DOHH2 (cell line): ENCODE results near the gene DMXL2.

Experiments used
- H3F3A ChIP-seq: fragments of 200-600 bp; sonication (generic), shearing (Covaris generic); 2 replicates; pipeline ENCODE4 v1.6.0; 2016; ENCODE audit warnings: antibody characterized with exemption, mild to moderate bottlenecking; ENCODE audit not compliant: control insufficient read depth, insufficient read depth
- H3K27ac ChIP-seq: fragments of 200-600 bp; sonication (generic); 2 replicates; pipeline ENCODE4 v1.5.1; 2014; ENCODE audit warnings: low read depth, mild to moderate bottlenecking, low read length, moderate library complexity
- H3K27me3 ChIP-seq: fragments of 200-600 bp; sonication (generic); 2 replicates; pipeline ENCODE4 v1.6.1; 2014; ENCODE audit warnings: mild to moderate bottlenecking, low read length, mixed read lengths; ENCODE audit not compliant: control insufficient read depth
- H3K36me3 ChIP-seq: fragments of 200-600 bp; sonication (generic); 2 replicates; pipeline ENCODE4 v1.6.1; 2014; ENCODE audit warnings: mild to moderate bottlenecking, low read length, moderate library complexity, mixed read lengths; ENCODE audit not compliant: control insufficient read depth
- H3K4me1 ChIP-seq: fragments of 200-600 bp; sonication (generic); 2 replicates; pipeline ENCODE4 v1.6.1; 2014; ENCODE audit warnings: mild to moderate bottlenecking, low read length, mixed read lengths; ENCODE audit not compliant: control insufficient read depth
- H3K4me2 ChIP-seq: fragments of 200-600 bp; sonication (generic); 2 replicates; pipeline ENCODE4 v1.6.0; 2014; ENCODE audit warnings: mild to moderate bottlenecking, low read length, moderate library complexity
- H3K4me3 ChIP-seq: fragments of 200-600 bp; sonication (generic); 2 replicates; pipeline ENCODE4 v1.5.1; 2014; ENCODE audit warnings: mild to moderate bottlenecking, low read length, mixed read lengths
- H3K79me2 ChIP-seq: fragments of 200-600 bp; sonication (generic); 2 replicates; pipeline ENCODE4 v1.6.1; 2014; ENCODE audit warnings: mild to moderate bottlenecking, low read length, mixed read lengths; ENCODE audit not compliant: control insufficient read depth
- H3K9me2 ChIP-seq: fragments of 200-600 bp; sonication (generic); replicated peaks from 2 replicates; pipeline ENCODE4 v1.6.1; 2014; ENCODE audit warnings: mild to moderate bottlenecking, low read length, mixed read lengths; ENCODE audit not compliant: control insufficient read depth
- H3K9me3 ChIP-seq: fragments of 200-600 bp; sonication (generic); 2 replicates; pipeline ENCODE4 v1.6.1; 2014; ENCODE audit warnings: antibody characterized with exemption, low read length, mixed read lengths; ENCODE audit not compliant: control insufficient read depth, insufficient read depth
- H4K20me1 ChIP-seq: fragments of 200-600 bp; sonication (generic); 2 replicates; pipeline ENCODE4 v1.6.0; 2014; ENCODE audit warnings: low read depth, mild to moderate bottlenecking, antibody characterized with exemption, low read length, moderate library complexity; ENCODE audit not compliant: control insufficient read depth, insufficient read depth
- EZH2phosphoT487 ChIP-seq: fragments of 200-600 bp; sonication (generic); IDR thresholded peaks from 2 replicates; pipeline ENCODE4 v1.6.1; 2017; ENCODE audit warnings: borderline replicate concordance, mild to moderate bottlenecking, antibody characterized with exemption, low read length, moderate library complexity, mixed read lengths
- TF ChIP-seq, protein P1 (sequence below): fragments of 200-600 bp; sonication (generic); IDR thresholded peaks from one replicate; pipeline ENCODE4 v1.5.1; 2014; ENCODE audit warnings: antibody characterized with exemption, mild to moderate bottlenecking, low read depth, low read length; ENCODE audit not compliant: poor library complexity, severe bottlenecking

The DMXL2 gene

DNA sequence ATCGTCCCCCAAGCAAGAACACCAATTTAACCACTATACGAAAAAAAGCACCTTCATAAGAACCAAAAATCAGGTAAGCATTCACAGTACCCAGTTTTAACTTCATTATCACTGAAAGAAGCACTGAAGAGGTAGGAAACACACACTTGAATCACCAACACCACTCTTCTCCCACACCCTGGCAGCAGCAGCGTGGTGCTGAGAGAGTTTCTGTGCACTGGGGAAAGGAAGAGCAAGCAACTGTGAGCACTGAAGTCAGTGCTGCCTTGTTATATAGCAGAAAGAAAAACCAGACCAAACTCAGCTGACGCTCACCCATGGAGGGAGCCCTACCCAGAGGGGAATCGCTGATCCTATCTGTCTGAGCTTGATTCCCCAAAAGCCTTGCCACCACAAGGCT, 98.2 kb downstream of the DMXL2 start:
- H3K27ac ChIP-seq = no peak overlapping the region
- no peaks in the 10 kb centered on the region for H3K27me3 ChIP-seq
- no peaks in the 10 kb centered on the region for H3F3A ChIP-seq
- H3K4me1 ChIP-seq = no peaks in the 10 kb centered on the region
- no peak overlapping the region for H3K4me2 ChIP-seq
- H3K9me3 ChIP-seq = no peaks in the 10 kb centered on the region
- TF ChIP-seq, protein P1, sequence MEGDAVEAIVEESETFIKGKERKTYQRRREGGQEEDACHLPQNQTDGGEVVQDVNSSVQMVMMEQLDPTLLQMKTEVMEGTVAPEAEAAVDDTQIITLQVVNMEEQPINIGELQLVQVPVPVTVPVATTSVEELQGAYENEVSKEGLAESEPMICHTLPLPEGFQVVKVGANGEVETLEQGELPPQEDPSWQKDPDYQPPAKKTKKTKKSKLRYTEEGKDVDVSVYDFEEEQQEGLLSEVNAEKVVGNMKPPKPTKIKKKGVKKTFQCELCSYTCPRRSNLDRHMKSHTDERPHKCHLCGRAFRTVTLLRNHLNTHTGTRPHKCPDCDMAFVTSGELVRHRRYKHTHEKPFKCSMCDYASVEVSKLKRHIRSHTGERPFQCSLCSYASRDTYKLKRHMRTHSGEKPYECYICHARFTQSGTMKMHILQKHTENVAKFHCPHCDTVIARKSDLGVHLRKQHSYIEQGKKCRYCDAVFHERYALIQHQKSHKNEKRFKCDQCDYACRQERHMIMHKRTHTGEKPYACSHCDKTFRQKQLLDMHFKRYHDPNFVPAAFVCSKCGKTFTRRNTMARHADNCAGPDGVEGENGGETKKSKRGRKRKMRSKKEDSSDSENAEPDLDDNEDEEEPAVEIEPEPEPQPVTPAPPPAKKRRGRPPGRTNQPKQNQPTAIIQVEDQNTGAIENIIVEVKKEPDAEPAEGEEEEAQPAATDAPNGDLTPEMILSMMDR = no peak
- TF ChIP-seq EZH2phosphoT487 = no peak
- no peaks in the 10 kb centered on the region for H3K79me2 ChIP-seq
- H3K36me3 ChIP-seq = no peaks in the 10 kb centered on the region
- no peaks in the 10 kb centered on the region for H3K9me2 ChIP-seq
- H4K20me1 ChIP-seq = no peaks in the 10 kb centered on the region
- H3K4me3 ChIP-seq = no peak overlapping the region

DNA sequence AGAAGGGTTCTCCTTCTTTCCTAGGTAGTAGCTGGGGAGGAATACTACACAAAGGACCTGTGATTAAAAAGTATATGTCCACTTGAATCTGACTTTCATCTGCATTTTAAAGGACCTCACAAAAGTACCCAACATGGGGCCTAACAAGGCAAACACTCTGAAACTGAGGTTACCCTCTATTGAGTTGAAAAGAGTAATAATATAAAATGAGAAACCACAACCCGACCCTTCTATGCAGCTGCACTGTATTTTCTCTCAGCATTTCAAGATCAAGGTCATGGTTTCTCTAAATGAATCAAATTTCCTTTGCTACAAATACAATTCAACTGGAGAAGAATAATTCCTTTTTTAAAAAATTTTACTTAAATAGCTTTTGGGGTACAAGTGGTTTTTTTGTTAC, 106.3 kb downstream of the DMXL2 start:
- H4K20me1 ChIP-seq = no peaks in the 10 kb centered on the region
- no peaks in the 10 kb centered on the region for H3K36me3 ChIP-seq
- H3K4me1 ChIP-seq = no peaks in the 10 kb centered on the region
- no peak overlapping the region for H3K4me3 ChIP-seq
- no peaks in the 10 kb centered on the region for H3K27me3 ChIP-seq
- H3K4me2 ChIP-seq = no peak overlapping the region
- no peak overlapping the region for H3K27ac ChIP-seq
- no peaks in the 10 kb centered on the region for H3K9me2 ChIP-seq
- TF ChIP-seq EZH2phosphoT487 = no peak
- TF ChIP-seq, protein P1 = no peak
- no peaks in the 10 kb centered on the region for H3K79me2 ChIP-seq
- no peaks in the 10 kb centered on the region for H3F3A ChIP-seq
- H3K9me3 ChIP-seq = no peaks in the 10 kb centered on the region

DNA sequence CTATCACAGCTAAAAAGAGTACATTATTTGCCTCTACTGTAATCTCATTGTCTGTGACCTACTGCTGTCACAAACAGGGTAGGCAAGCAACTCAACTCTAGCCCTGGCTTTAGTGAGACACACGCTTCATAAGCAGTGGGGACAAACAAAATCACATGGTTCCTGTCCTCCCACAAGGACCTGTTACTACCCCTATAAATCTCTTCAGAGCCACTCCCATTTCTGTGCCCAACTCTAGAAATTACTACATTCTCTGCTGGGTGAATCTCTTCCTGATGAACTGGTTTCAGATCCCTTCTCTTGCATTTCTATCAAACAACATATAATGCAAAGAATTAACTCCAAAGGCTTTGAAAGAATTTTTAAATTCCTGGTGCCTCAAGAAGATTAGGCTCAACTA, 117.3 kb downstream of the DMXL2 start:
- H3K9me3 ChIP-seq = no peaks in the 10 kb centered on the region
- H3K9me2 ChIP-seq = no peaks in the 10 kb centered on the region
- no peak overlapping the region for H3K4me2 ChIP-seq
- TF ChIP-seq, protein P1 = no peak
- TF ChIP-seq EZH2phosphoT487 = no peak
- no peak overlapping the region for H3K27ac ChIP-seq
- H4K20me1 ChIP-seq = no peaks in the 10 kb centered on the region
- H3K27me3 ChIP-seq = no peaks in the 10 kb centered on the region
- H3K4me1 ChIP-seq = peaks cover 4% of the 10 kb centered on the region
- no peak overlapping the region for H3K4me3 ChIP-seq
- no peaks in the 10 kb centered on the region for H3K79me2 ChIP-seq
- no peaks in the 10 kb centered on the region for H3F3A ChIP-seq
- no peaks in the 10 kb centered on the region for H3K36me3 ChIP-seq

DNA sequence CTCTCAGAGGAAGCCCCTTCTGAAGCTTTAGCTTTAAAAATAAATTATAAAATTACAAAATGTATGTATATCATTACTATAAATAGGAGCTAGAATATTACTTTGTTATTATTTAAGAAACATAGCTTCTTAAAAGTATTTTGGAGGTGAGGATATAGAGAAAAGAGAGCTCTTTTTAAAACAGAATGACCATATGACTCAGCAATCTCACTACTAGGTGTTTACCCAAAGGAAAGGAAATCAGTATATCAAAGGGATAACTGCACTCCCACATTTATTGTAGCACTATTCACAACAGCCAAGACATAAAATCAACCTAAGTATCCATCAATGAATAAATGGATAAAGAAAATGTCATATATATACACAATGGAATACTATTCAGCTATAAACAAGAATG, 119.6 kb downstream of the DMXL2 start:
- TF ChIP-seq EZH2phosphoT487 = no peak
- TF ChIP-seq, protein P1 = no peak
- Histone ChIP-seq H3K4me3 (no peak overlapping the region), H3K36me3 (no peaks in the 10 kb centered on the region), H3K27ac (no peak overlapping the region), H3K9me2 (no peaks in the 10 kb centered on the region), H3K4me2 (no peak overlapping the region), H3F3A (no peaks in the 10 kb centered on the region), H3K9me3 (no peaks in the 10 kb centered on the region), H3K79me2 (no peaks in the 10 kb centered on the region), H3K4me1 (peaks cover 4% of the 10 kb centered on the region), H4K20me1 (no peaks in the 10 kb centered on the region), H3K27me3 (no peaks in the 10 kb centered on the region)
